ENCODE data around the gene HS3ST3A1. TPM values are rescaled to one million over a fixed set of nuclear protein-coding genes. Genes with fewer than 3 reads are reported as not detected.

The HS3ST3A1 gene
- total RNA-seq, 2 donors from 2014 or later: not detected

- Histone ChIP-seq H3K36me3 (replicated peaks in 1 of 2; ENCODE audit: insufficient read depth in 1 of 2, low read depth in 2 of 2) (no peaks in the 10 kb centered on the region), H3K27ac (no peak overlapping the region), H3K4me1 (no peaks in the 10 kb centered on the region), H3K9me3 (no peaks in the 10 kb centered on the region), H3K4me3 (no peak overlapping the region), H3K27me3 (no peaks in the 10 kb centered on the region)
- WGBS, 2 donors: 38 to 46% methylated on average over 2 of the region's 2 CpGs
- TF ChIP-seq CTCF (IDR thresholded peaks at IDR 0.05) (no peak), POLR2A (IDR thresholded peaks at IDR 0.05) (no peak)
- intact Hi-C loops (cut with DNase I): no loop called here
- ATAC-seq: no peak
- DNase-seq: no peak
Measured at GRCh38 chr17:13575466-13575865, 26.3 kb downstream of the HS3ST3A1 start.

GRCh38 chr17:13572581-13572980 is 29.1 kb downstream of the HS3ST3A1 start:
- Histone ChIP-seq H3K27ac (no peak overlapping the region), H3K4me1 (no peaks in the 10 kb centered on the region), H3K36me3 (replicated peaks in 1 of 2; ENCODE audit: insufficient read depth in 1 of 2, low read depth in 2 of 2) (no peaks in the 10 kb centered on the region), H3K27me3 (no peaks in the 10 kb centered on the region), H3K9me3 (no peaks in the 10 kb centered on the region), H3K4me3 (no peak overlapping the region)
- TF ChIP-seq CTCF (IDR thresholded peaks at IDR 0.05) (no peak), POLR2A (IDR thresholded peaks at IDR 0.05) (no peak)
- WGBS, 2 donors: 40 to 55% methylated on average over 3 of the region's 3 CpGs
- ATAC-seq (no peak), DNase-seq (no peak)
- intact Hi-C loops (cut with DNase I): no loop called here

GRCh38 chr17:13569398-13570123 is 32.2 kb downstream of the HS3ST3A1 start:
- ATAC-seq: no peak
- 56 to 59% methylated on average over 7 of the region's 7 CpGs for WGBS, 2 donors
- DNase-seq: no peak
- TF ChIP-seq CTCF (IDR thresholded peaks at IDR 0.05) (no peak), POLR2A (IDR thresholded peaks at IDR 0.05) (no peak)
- Histone ChIP-seq H3K27me3 (no peaks in the 10 kb centered on the region), H3K36me3 (replicated peaks in 1 of 2; ENCODE audit: insufficient read depth in 1 of 2, low read depth in 2 of 2) (no peaks in the 10 kb centered on the region), H3K9me3 (no peaks in the 10 kb centered on the region), H3K27ac (no peak overlapping the region), H3K4me1 (no peaks in the 10 kb centered on the region), H3K4me3 (no peak overlapping the region)
- intact Hi-C loops (cut with DNase I): no loop called here

GRCh38 chr17:13568582-13569397 is 32.9 kb downstream of the HS3ST3A1 start:
- no peaks in the 10 kb centered on the region for H3K27me3 ChIP-seq
- H3K27ac ChIP-seq: no peak overlapping the region
- ATAC-seq (no peak), DNase-seq (no peak)
- 73 to 79% methylated on average over 7 of the region's 7 CpGs for WGBS, 2 donors
- intact Hi-C loops (cut with DNase I): no loop called here
- no peaks in the 10 kb centered on the region for H3K4me1 ChIP-seq
- no peak overlapping the region for H3K4me3 ChIP-seq
- TF ChIP-seq CTCF (IDR thresholded peaks at IDR 0.05) (no peak), POLR2A (IDR thresholded peaks at IDR 0.05) (no peak)
- H3K36me3 ChIP-seq (replicated peaks in 1 of 2; ENCODE audit: insufficient read depth in 1 of 2, low read depth in 2 of 2): no peaks in the 10 kb centered on the region
- no peaks in the 10 kb centered on the region for H3K9me3 ChIP-seq

All from body of pancreas (tissue), 4 donors.